ENCODE measurements around the gene SPACA7.

GRCh38 chr13:112346173-112346898 is 29.8 kb upstream of the SPACA7 start:
- TF ChIP-seq CTCF (IDR thresholded peaks at IDR 0.05; ENCODE audit: low read depth, low read length, missing input control) (no peak), MAX (IDR thresholded peaks at IDR 0.05) (no peak), JUND (IDR thresholded peaks at IDR 0.05) (no peak), RAD21 (IDR thresholded peaks at IDR 0.05) (no peak), FOXA2 (IDR thresholded peaks at IDR 0.05) (no peak), REST (IDR thresholded peaks at IDR 0.05) (no peak), RXRA (IDR thresholded peaks at IDR 0.05) (no peak), YY1 (IDR thresholded peaks at IDR 0.05) (no peak), GABPA (IDR thresholded peaks at IDR 0.05 in 1 of 2, conservative IDR thresholded peaks at IDR 0.05 in 1 of 2) (no peak), ATF3 (IDR thresholded peaks at IDR 0.05) (no peak), TAF1 (conservative IDR thresholded peaks at IDR 0.05) (no peak), HNF4G (IDR thresholded peaks at IDR 0.05) (no peak), NR2F2 (IDR thresholded peaks at IDR 0.05) (no peak)
